ENCODE results near the gene CLASRP. TPM values are rescaled to one million over a fixed set of nuclear protein-coding genes. Genes with fewer than 3 reads are reported as not detected.

The CLASRP gene
- total RNA-seq, 1 experiment from 2014 or later, result 38.9 TPM

GRCh38 chr19:44990966-44991365, 47.9 kb upstream of the CLASRP start:
- no TSS peak for BruUV-seq (replicated peaks)
- intact Hi-C loops (cut with micrococcal nuclease), result no loop called here
- Histone ChIP-seq H3K4me1 (ENCODE audit: insufficient read depth, low read length) (no peaks in the 10 kb centered on the region), H3F3A (ENCODE audit: low read length, unreplicated experiment) (no peaks in the 10 kb centered on the region), H3K4me3 (ENCODE audit: low read length) (no peak overlapping the region), H3K9me3 (ENCODE audit: low read length) (no peaks in the 10 kb centered on the region), H3K27ac (ENCODE audit: low read length) (no peak overlapping the region), H2AFZ (ENCODE audit: low read length) (no peak overlapping the region), H3K4me2 (ENCODE audit: low read length) (no peak overlapping the region), H4K20me1 (ENCODE audit: low read length) (no peaks in the 10 kb centered on the region), H3K9me2 (replicated peaks; ENCODE audit: low read length) (no peaks in the 10 kb centered on the region), H3K79me2 (ENCODE audit: low read length) (no peaks in the 10 kb centered on the region), H3K27me3 (ENCODE audit: low read length) (no peaks in the 10 kb centered on the region), H3K36me3 (ENCODE audit: low read depth, low read length) (no peaks in the 10 kb centered on the region), H3K9ac (ENCODE audit: low read length) (no peak overlapping the region)
- TF ChIP-seq EZH2phosphoT487 (IDR thresholded peaks at IDR 0.05; ENCODE audit: borderline replicate concordance, low read length) (no peak), EZH2 (IDR thresholded peaks at IDR 0.05; ENCODE audit: low read length, unreplicated experiment) (no peak), CTCF (conservative IDR thresholded peaks at IDR 0.05; ENCODE audit: low read depth, low read length) (no peak)
- CTCF ChIA-PET, result no interaction called here
- DNase-seq (no peak), ATAC-seq (no peak)
- POLR2A ChIA-PET (ENCODE audit: unreplicated experiment), result no interaction called here

- H2AFZ ChIP-seq (ENCODE audit: low read length), result no peak overlapping the region
Observed at GRCh38 chr19:44992336-44993163, 46.3 kb upstream of the CLASRP start.

More at GRCh38 chr19:44992336-44993163, 46.3 kb upstream of the CLASRP start:
- Histone ChIP-seq H3K4me3 (ENCODE audit: low read length) (no peak overlapping the region), H3K27ac (ENCODE audit: low read length) (no peak overlapping the region), H3F3A (ENCODE audit: low read length, unreplicated experiment) (no peaks in the 10 kb centered on the region), H4K20me1 (ENCODE audit: low read length) (no peaks in the 10 kb centered on the region), H3K4me2 (ENCODE audit: low read length) (no peak overlapping the region), H3K9ac (ENCODE audit: low read length) (no peak overlapping the region), H3K36me3 (ENCODE audit: low read depth, low read length) (no peaks in the 10 kb centered on the region), H3K9me3 (ENCODE audit: low read length) (no peaks in the 10 kb centered on the region), H3K9me2 (replicated peaks; ENCODE audit: low read length) (no peaks in the 10 kb centered on the region), H3K79me2 (ENCODE audit: low read length) (no peaks in the 10 kb centered on the region), H3K4me1 (ENCODE audit: insufficient read depth, low read length) (no peaks in the 10 kb centered on the region), H3K27me3 (ENCODE audit: low read length) (no peaks in the 10 kb centered on the region)
- intact Hi-C loops (cut with micrococcal nuclease), result no loop called here
- DNase-seq (no peak), ATAC-seq (no peak)
- TF ChIP-seq EZH2 (IDR thresholded peaks at IDR 0.05; ENCODE audit: low read length, unreplicated experiment) (no peak), CTCF (conservative IDR thresholded peaks at IDR 0.05; ENCODE audit: low read depth, low read length) (no peak), EZH2phosphoT487 (IDR thresholded peaks at IDR 0.05; ENCODE audit: borderline replicate concordance, low read length) (no peak)
- CTCF ChIA-PET, result no interaction called here
- POLR2A ChIA-PET (ENCODE audit: unreplicated experiment), result no interaction called here
- BruUV-seq (replicated peaks), result TSS peak; percentile 43

Measured in PC-3 (cell line).